Activated T-cell treated with anti-CD3 and anti-CD28 coated beads, Interleukin-2, amount 50 U/mL, for 24 hours (primary cell): ENCODE results near the gene TMEM135.
"Not testable (repeated sequence)": the region's sequence is repeated elsewhere in the genome, so short reads cannot be mapped to it uniquely, and the experiment has no call there.

ENCODE experiments used
- DNase-seq: peaks from one replicate; pipeline ENCODE4 v3.0.0-alpha.2; 2020
- H3K27ac Mint-ChIP-seq: 2 replicates; pipeline ENCODE4 v1.8.0; 2020; ENCODE audit warnings: mild to moderate bottlenecking, mixed read lengths
- H3K27me3 Mint-ChIP-seq: 2 replicates; pipeline ENCODE4 v1.8.0; 2020; ENCODE audit warnings: mixed read lengths
- H3K36me3 Mint-ChIP-seq: 2 replicates; pipeline ENCODE4 v1.8.0; 2020; ENCODE audit warnings: low read depth, mixed read lengths
- H3K4me1 Mint-ChIP-seq: 2 replicates; pipeline ENCODE4 v1.8.0; 2020; ENCODE audit warnings: low read depth, mixed read lengths
- H3K4me3 Mint-ChIP-seq: 2 replicates; pipeline ENCODE4 v1.8.0; 2020; ENCODE audit warnings: mild to moderate bottlenecking, moderate library complexity, mixed read lengths
- H3K9me3 Mint-ChIP-seq: 2 replicates; pipeline ENCODE4 v1.8.0; 2020; ENCODE audit warnings: mixed read lengths

The TMEM135 gene

GRCh38 chr11:87127101-87127500 lies 89.4 kb downstream of the TMEM135 start:
- H3K4me3 Mint-ChIP-seq = no peak overlapping the region
- no peaks in the 10 kb centered on the region for H3K4me1 Mint-ChIP-seq
- H3K27me3 Mint-ChIP-seq = no peaks in the 10 kb centered on the region
- no peak for DNase-seq
- H3K36me3 Mint-ChIP-seq = peaks cover 2% of the 10 kb centered on the region
- no peak overlapping the region for H3K27ac Mint-ChIP-seq
- H3K9me3 Mint-ChIP-seq = no peaks in the 10 kb centered on the region

GRCh38 chr11:87128372-87128771 lies 90.6 kb downstream of the TMEM135 start:
- Mint-ChIP-seq H3K36me3 (no peaks in the 10 kb centered on the region), H3K4me1 (no peaks in the 10 kb centered on the region), H3K4me3 (no peak overlapping the region), H3K27me3 (no peaks in the 10 kb centered on the region), H3K9me3 (no peaks in the 10 kb centered on the region), H3K27ac (no peak overlapping the region)
- no peak for DNase-seq

GRCh38 chr11:87134524-87135106 lies 96.9 kb downstream of the TMEM135 start:
- no peak for DNase-seq
- Mint-ChIP-seq H3K27ac (no peak overlapping the region), H3K27me3 (no peaks in the 10 kb centered on the region), H3K4me1 (peaks cover 1% of the 10 kb centered on the region), H3K4me3 (no peak overlapping the region), H3K9me3 (peaks cover 12% of the 10 kb centered on the region), H3K36me3 (peaks cover 20% of the 10 kb centered on the region)

- Mint-ChIP-seq H3K36me3 (peaks cover 27% of the 10 kb centered on the region), H3K4me3 (no peak overlapping the region), H3K27ac (no peak overlapping the region), H3K9me3 (peaks cover 12% of the 10 kb centered on the region), H3K27me3 (no peaks in the 10 kb centered on the region), H3K4me1 (peaks cover 1% of the 10 kb centered on the region)
- no peak for DNase-seq
These were observed 98.5 kb downstream of the TMEM135 start for GRCh38 chr11:87136236-87136635.

- H3K27ac Mint-ChIP-seq = no peak overlapping the region
- H3K27me3 Mint-ChIP-seq = no peaks in the 10 kb centered on the region
- no peak for DNase-seq
- no peak overlapping the region for H3K4me3 Mint-ChIP-seq
- H3K9me3 Mint-ChIP-seq = peaks cover 12% of the 10 kb centered on the region
- peaks cover 6% of the 10 kb centered on the region for H3K4me1 Mint-ChIP-seq
- H3K36me3 Mint-ChIP-seq = peaks cover 27% of the 10 kb centered on the region
These were observed 100.0 kb downstream of the TMEM135 start for GRCh38 chr11:87137711-87138110.

GRCh38 chr11:87139475-87139874 lies 101.7 kb downstream of the TMEM135 start:
- DNase-seq = no peak
- no peak overlapping the region for H3K4me3 Mint-ChIP-seq
- H3K36me3 Mint-ChIP-seq = peaks cover 23% of the 10 kb centered on the region
- H3K27me3 Mint-ChIP-seq = no peaks in the 10 kb centered on the region
- H3K27ac Mint-ChIP-seq = no peak overlapping the region
- peaks cover 12% of the 10 kb centered on the region for H3K9me3 Mint-ChIP-seq
- peaks cover 18% of the 10 kb centered on the region for H3K4me1 Mint-ChIP-seq

- Mint-ChIP-seq H3K36me3 (peaks cover 23% of the 10 kb centered on the region), H3K9me3 (peaks cover 12% of the 10 kb centered on the region), H3K27me3 (no peaks in the 10 kb centered on the region), H3K4me3 (no peak overlapping the region), H3K27ac (no peak overlapping the region), H3K4me1 (peaks cover 32% of the 10 kb centered on the region)
- DNase-seq = no peak
These were observed 103.6 kb downstream of the TMEM135 start for GRCh38 chr11:87141322-87141721.

GRCh38 chr11:87141980-87142514 lies 104.3 kb downstream of the TMEM135 start:
- Mint-ChIP-seq H3K4me3 (no peak overlapping the region), H3K27ac (no peak overlapping the region)
- DNase-seq = no peak

GRCh38 chr11:87142594-87142993 lies 104.9 kb downstream of the TMEM135 start:
- no peaks in the 10 kb centered on the region for H3K27me3 Mint-ChIP-seq
- H3K4me3 Mint-ChIP-seq = no peak overlapping the region
- H3K4me1 Mint-ChIP-seq = peaks cover 32% of the 10 kb centered on the region
- no peak for DNase-seq
- peaks cover 21% of the 10 kb centered on the region for H3K36me3 Mint-ChIP-seq
- peaks cover 12% of the 10 kb centered on the region for H3K9me3 Mint-ChIP-seq
- no peak overlapping the region for H3K27ac Mint-ChIP-seq

More at GRCh38 chr11:87141980-87142514, 104.3 kb downstream of the TMEM135 start:
- H3K4me1 Mint-ChIP-seq = peaks cover 32% of the 10 kb centered on the region
- H3K9me3 Mint-ChIP-seq = peaks cover 12% of the 10 kb centered on the region
- H3K36me3 Mint-ChIP-seq = peaks cover 22% of the 10 kb centered on the region
- no peaks in the 10 kb centered on the region for H3K27me3 Mint-ChIP-seq

- H3K27me3 Mint-ChIP-seq = no peaks in the 10 kb centered on the region
- peaks cover 16% of the 10 kb centered on the region for H3K36me3 Mint-ChIP-seq
- no peak for DNase-seq
- peaks cover 32% of the 10 kb centered on the region for H3K4me1 Mint-ChIP-seq
- H3K4me3 Mint-ChIP-seq = no peak overlapping the region
- peaks cover 8% of the 10 kb centered on the region for H3K9me3 Mint-ChIP-seq
- H3K27ac Mint-ChIP-seq = no peak overlapping the region
These were observed 105.9 kb downstream of the TMEM135 start for GRCh38 chr11:87143641-87144040.

GRCh38 chr11:87144252-87144651 lies 106.5 kb downstream of the TMEM135 start:
- no peaks in the 10 kb centered on the region for H3K27me3 Mint-ChIP-seq
- no peak for DNase-seq
- peaks cover 11% of the 10 kb centered on the region for H3K36me3 Mint-ChIP-seq
- peaks cover 32% of the 10 kb centered on the region for H3K4me1 Mint-ChIP-seq
- H3K4me3 Mint-ChIP-seq = no peak overlapping the region
- peaks cover 4% of the 10 kb centered on the region for H3K9me3 Mint-ChIP-seq
- no peak overlapping the region for H3K27ac Mint-ChIP-seq

- Mint-ChIP-seq H3K36me3 (peaks cover 6% of the 10 kb centered on the region), H3K4me3 (no peak overlapping the region)
- no peak for DNase-seq
These were observed 111.0 kb downstream of the TMEM135 start for GRCh38 chr11:87148749-87149148.

GRCh38 chr11:87149782-87150181 lies 112.0 kb downstream of the TMEM135 start:
- H3K27ac Mint-ChIP-seq, H3K9me3 Mint-ChIP-seq, H3K4me3 Mint-ChIP-seq, H3K36me3 Mint-ChIP-seq, DNase-seq, H3K27me3 Mint-ChIP-seq: not testable (repeated sequence)
- H3K4me1 Mint-ChIP-seq = peaks cover 20% of the 10 kb centered on the region

More at GRCh38 chr11:87148749-87149148, 111.0 kb downstream of the TMEM135 start:
- Mint-ChIP-seq H3K27ac (no peak overlapping the region), H3K4me1 (peaks cover 25% of the 10 kb centered on the region), H3K27me3 (no peaks in the 10 kb centered on the region), H3K9me3 (peaks cover 2% of the 10 kb centered on the region)

- Mint-ChIP-seq H3K9me3 (peaks cover 2% of the 10 kb centered on the region), H3K4me1 (peaks cover 12% of the 10 kb centered on the region), H3K27ac (no peak overlapping the region), H3K4me3 (no peak overlapping the region), H3K27me3 (no peaks in the 10 kb centered on the region), H3K36me3 (peaks cover 6% of the 10 kb centered on the region)
- no peak for DNase-seq
These were observed 113.2 kb downstream of the TMEM135 start for GRCh38 chr11:87150936-87151335.

- Mint-ChIP-seq H3K36me3 (peaks cover 6% of the 10 kb centered on the region), H3K4me3 (no peak overlapping the region), H3K9me3 (peaks cover 2% of the 10 kb centered on the region), H3K4me1 (peaks cover 14% of the 10 kb centered on the region), H3K27me3 (no peaks in the 10 kb centered on the region), H3K27ac (no peak overlapping the region)
- DNase-seq = no peak
These were observed 116.5 kb downstream of the TMEM135 start for GRCh38 chr11:87154246-87154645.
